Measurements from ENCODE around the gene CD28.

The CD28 gene

DNA sequence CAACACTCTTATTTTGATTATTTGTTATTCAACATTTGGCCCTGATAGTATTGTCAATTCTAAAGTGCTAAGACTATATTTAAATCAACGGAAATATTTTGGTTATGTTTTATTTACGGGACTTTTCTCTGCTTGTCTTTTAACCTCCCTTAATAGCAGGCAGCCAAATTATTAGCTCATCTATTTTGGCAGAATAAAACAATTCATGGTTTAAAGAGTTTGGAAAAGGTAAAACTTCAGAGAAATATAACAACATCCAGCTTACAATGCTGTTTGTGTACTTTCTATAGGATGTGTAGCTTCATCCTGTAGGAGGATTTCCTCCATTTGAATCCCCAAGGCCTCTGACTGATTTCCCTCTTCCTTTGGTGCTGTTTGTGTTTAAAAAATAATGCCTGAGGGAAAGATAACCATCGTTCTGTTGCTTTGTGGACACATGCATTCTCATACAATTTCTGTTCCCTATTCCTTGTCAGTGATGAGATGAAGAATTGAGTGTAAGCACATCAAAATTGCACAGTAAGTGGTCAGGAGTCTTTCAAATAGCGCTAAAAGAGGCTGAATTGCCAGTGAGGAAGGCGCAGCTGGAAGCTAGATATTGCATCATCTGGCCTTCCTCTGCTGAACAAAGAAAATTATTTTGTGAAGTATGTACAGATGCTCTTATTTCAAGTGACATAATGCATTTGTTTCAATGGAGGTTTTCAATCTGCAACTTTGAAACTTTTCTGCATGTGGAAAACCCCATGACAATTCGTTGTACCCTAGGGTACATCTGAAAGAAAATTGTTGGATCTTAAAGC is 80.3 kb downstream of the CD28 start:
- peak in 1 of 2 experiments; percentile 28 for DNase-seq

DNA sequence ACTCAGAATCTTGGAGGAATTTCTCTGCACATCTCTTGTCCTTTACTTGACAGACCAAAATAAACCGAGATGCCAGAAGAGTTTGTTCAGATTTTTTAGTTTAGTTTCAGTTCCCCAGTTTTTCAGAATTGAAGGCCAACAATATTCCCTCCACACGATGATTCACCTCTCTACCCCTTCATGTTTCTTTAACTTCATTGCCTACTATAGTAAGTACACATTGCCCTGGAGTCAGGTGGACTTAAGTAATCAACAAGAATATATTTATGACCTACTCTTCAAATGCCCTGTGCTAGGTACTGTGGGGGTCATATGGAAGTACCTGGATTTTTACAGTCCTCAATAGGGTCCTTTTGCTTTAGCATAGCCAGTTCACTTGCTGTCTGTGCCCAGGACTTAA is 81.5 kb downstream of the CD28 start:
- no peak for DNase-seq
